Measurements from ENCODE around the gene TMEM219.

Gene TMEM219

DNA sequence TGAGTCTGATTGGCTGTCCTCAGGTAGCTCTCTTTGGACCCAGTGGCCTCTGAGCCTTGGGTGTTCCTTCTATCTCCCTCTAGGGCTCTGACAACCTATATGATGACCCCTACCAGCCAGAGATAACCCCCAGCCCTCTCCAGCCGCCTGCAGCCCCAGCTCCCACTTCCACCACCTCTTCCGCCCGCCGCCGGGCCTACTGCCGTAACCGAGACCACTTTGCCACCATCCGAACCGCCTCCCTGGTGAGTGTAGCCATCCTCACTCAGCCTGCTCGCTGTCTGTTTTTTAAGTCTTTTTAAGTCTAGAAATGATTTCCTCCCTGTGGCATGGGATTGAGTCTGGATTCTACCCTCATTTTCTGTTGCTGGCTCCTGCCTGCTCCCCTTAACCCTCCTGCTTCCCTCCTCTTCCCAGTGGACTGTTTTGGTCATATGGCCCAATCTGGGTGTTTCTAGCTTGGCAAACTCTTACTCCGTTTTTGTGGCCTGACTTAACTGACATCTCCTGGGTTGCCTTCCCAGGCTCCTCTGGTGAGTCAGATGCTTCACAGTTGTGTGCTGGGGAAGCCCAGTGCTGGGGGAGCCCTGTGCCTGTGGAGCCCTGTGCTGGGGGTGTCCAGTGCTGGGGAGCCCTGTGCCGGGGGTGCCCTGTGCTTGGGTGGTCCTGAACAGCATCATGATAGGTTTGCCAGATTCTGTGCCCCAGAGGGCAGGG, 21.7 kb downstream of the TMEM219 start:
- no peaks in the 10 kb centered on the region for H3K9me3 ChIP-seq (ENCODE audit: control insufficient read depth, insufficient read depth, low read length)
- no peaks in the 10 kb centered on the region for H3K4me1 ChIP-seq (ENCODE audit: insufficient read depth, low read length)
- H3K9ac ChIP-seq (ENCODE audit: low read depth, low read length) = no peak overlapping the region
- H3K36me3 ChIP-seq (ENCODE audit: insufficient read depth, low read length) = peaks cover 7% of the 10 kb centered on the region

DNA sequence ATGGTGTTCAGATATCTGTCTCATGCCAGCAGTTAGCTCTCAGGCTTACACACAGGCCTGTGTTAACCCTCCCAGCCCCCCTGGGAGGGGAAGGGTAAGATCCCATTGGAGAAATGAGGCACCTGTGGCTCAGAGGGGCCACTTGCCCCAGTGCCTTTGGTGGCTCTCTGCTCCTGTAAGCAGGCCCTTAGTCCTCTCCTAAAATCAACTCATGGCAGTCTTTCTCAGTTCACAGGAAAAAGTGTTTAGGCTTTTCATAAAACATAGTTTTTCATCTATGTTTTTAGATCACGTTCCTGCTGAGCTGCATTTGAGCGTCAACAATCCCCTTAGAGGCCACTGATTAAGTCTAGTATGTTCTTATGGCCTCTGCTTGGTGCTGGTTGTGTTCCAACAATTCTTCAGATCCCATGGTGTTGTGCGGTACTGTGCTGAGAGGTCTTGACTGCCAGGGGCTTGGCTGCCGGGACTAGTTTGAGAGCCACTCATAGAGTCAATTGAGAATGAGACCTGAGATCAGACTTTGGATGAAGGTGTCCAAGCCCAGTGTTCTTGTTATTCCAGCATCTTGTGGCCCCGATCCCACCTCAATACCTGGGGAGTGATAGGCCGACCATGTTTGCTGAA, 22.4 kb downstream of the TMEM219 start:
- no peaks in the 10 kb centered on the region for H3K9me3 ChIP-seq (ENCODE audit: control insufficient read depth, insufficient read depth, low read length)
- peaks cover 7% of the 10 kb centered on the region for H3K36me3 ChIP-seq (ENCODE audit: insufficient read depth, low read length)
- no peak overlapping the region for H3K9ac ChIP-seq (ENCODE audit: low read depth, low read length)
- H3K4me1 ChIP-seq (ENCODE audit: insufficient read depth, low read length) = no peaks in the 10 kb centered on the region

- peaks cover 7% of the 10 kb centered on the region; the same call in 1 of the 2 replicates for H3K36me3 ChIP-seq (ENCODE audit: insufficient read depth, low read length)
- H3K4me1 ChIP-seq (ENCODE audit: insufficient read depth, low read length) = no peaks in the 10 kb centered on the region
- no peak overlapping the region for H3K9ac ChIP-seq (ENCODE audit: low read depth, low read length)
- no peaks in the 10 kb centered on the region for H3K9me3 ChIP-seq (ENCODE audit: control insufficient read depth, insufficient read depth, low read length)
Measured at GRCh38 chr16:29984764-29985147, 22.9 kb downstream of the TMEM219 start.

DNA sequence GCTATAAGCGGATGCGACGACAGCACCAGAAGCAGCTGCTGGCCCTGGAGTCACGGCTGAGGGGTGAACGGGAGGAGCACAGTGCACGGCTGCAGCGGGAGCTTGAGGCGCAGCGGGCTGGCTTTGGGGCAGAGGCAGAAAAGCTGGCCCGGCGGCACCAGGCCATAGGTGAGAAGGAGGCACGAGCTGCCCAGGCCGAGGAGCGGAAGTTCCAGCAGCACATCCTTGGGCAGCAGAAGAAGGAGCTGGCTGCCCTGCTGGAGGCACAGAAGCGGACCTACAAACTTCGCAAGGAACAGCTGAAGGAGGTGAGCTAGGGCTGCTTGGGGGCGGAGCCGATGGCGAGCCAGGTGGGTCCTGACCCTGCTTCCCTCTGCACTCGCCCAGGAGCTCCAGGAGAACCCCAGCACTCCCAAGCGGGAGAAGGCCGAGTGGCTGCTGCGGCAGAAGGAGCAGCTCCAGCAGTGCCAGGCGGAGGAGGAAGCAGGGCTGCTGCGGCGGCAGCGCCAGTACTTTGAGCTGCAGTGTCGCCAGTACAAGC, 23.5 kb downstream of the TMEM219 start:
- no peaks in the 10 kb centered on the region for H3K4me1 ChIP-seq (ENCODE audit: insufficient read depth, low read length)
- H3K36me3 ChIP-seq (ENCODE audit: insufficient read depth, low read length) = peaks cover 7% of the 10 kb centered on the region; the same call in 1 of the 2 replicates
- no peak overlapping the region for H3K9ac ChIP-seq (ENCODE audit: low read depth, low read length)
- H3K9me3 ChIP-seq (ENCODE audit: control insufficient read depth, insufficient read depth, low read length) = no peaks in the 10 kb centered on the region

DNA sequence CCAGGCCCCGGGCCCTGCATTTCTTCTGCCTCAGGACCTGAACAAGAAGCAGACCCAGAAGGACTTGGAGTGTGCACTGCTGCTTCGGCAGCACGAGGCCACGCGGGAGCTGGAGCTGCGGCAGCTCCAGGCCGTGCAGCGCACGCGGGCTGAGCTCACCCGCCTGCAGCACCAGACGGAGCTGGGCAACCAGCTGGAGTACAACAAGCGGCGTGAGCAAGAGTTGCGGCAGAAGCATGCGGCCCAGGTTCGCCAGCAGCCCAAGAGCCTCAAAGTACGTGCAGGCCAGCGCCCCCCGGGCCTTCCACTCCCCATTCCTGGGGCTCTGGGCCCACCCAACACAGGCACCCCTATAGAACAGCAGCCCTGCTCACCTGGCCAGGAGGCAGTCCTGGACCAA, 24.4 kb downstream of the TMEM219 start:
- Histone ChIP-seq H3K36me3 (ENCODE audit: insufficient read depth, low read length) (peaks cover 7% of the 10 kb centered on the region; the same call in 1 of the 2 replicates), H3K9me3 (ENCODE audit: control insufficient read depth, insufficient read depth, low read length) (no peaks in the 10 kb centered on the region), H3K4me1 (ENCODE audit: insufficient read depth, low read length) (no peaks in the 10 kb centered on the region), H3K9ac (ENCODE audit: low read depth, low read length) (no peak overlapping the region)

DNA sequence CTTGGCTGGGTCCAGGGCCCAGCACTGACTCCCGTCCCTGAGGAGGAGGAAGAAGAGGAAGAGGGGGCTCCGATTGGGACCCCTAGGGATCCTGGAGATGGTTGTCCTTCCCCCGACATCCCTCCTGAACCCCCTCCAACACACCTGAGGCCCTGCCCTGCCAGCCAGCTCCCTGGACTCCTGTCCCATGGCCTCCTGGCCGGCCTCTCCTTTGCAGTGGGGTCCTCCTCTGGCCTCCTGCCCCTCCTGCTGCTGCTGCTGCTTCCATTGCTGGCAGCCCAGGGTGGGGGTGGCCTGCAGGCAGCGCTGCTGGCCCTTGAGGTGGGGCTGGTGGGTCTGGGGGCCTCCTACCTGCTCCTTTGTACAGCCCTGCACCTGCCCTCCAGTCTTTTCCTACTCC, 25.1 kb downstream of the TMEM219 start:
- no peaks in the 10 kb centered on the region for H3K4me1 ChIP-seq (ENCODE audit: insufficient read depth, low read length)
- H3K9ac ChIP-seq (ENCODE audit: low read depth, low read length) = no peak overlapping the region
- H3K9me3 ChIP-seq (ENCODE audit: control insufficient read depth, insufficient read depth, low read length) = no peaks in the 10 kb centered on the region
- no peaks in the 10 kb centered on the region; the same call in 1 of the 2 replicates for H3K36me3 ChIP-seq (ENCODE audit: insufficient read depth, low read length)

GRCh38 chr16:29987371-29988085, 25.6 kb downstream of the TMEM219 start:
- Histone ChIP-seq H3K36me3 (ENCODE audit: insufficient read depth, low read length) (no peaks in the 10 kb centered on the region; the same call in 1 of the 2 replicates), H3K9ac (ENCODE audit: low read depth, low read length) (no peak overlapping the region), H3K9me3 (ENCODE audit: control insufficient read depth, insufficient read depth, low read length) (no peaks in the 10 kb centered on the region), H3K4me1 (ENCODE audit: insufficient read depth, low read length) (no peaks in the 10 kb centered on the region)

GRCh38 chr16:29988346-29989075, 26.6 kb downstream of the TMEM219 start:
- H3K36me3 ChIP-seq (ENCODE audit: insufficient read depth, low read length) = peaks cover 4% of the 10 kb centered on the region; the same call in 1 of the 2 replicates

GRCh38 chr16:29989111-29989858, 27.4 kb downstream of the TMEM219 start:
- no peaks in the 10 kb centered on the region for H3K9me3 ChIP-seq (ENCODE audit: control insufficient read depth, insufficient read depth, low read length)
- H3K9ac ChIP-seq (ENCODE audit: low read depth, low read length) = no peak overlapping the region
- H3K36me3 ChIP-seq (ENCODE audit: insufficient read depth, low read length) = peaks cover 4% of the 10 kb centered on the region; the same call in 1 of the 2 replicates
- no peaks in the 10 kb centered on the region for H3K4me1 ChIP-seq (ENCODE audit: insufficient read depth, low read length)

More at GRCh38 chr16:29988346-29989075, 26.6 kb downstream of the TMEM219 start:
- Histone ChIP-seq H3K9ac (ENCODE audit: low read depth, low read length) (no peak overlapping the region), H3K4me1 (ENCODE audit: insufficient read depth, low read length) (no peaks in the 10 kb centered on the region), H3K9me3 (ENCODE audit: control insufficient read depth, insufficient read depth, low read length) (no peaks in the 10 kb centered on the region)

GRCh38 chr16:29990034-29990433, 28.2 kb downstream of the TMEM219 start:
- peaks cover 4% of the 10 kb centered on the region; the same call in 1 of the 2 replicates for H3K36me3 ChIP-seq (ENCODE audit: insufficient read depth, low read length)

GRCh38 chr16:29990883-29991570, 29.1 kb downstream of the TMEM219 start:
- H3K36me3 ChIP-seq (ENCODE audit: insufficient read depth, low read length) = peaks cover 4% of the 10 kb centered on the region; the same call in 1 of the 2 replicates
- no peak overlapping the region for H3K9ac ChIP-seq (ENCODE audit: low read depth, low read length)
- no peaks in the 10 kb centered on the region for H3K9me3 ChIP-seq (ENCODE audit: control insufficient read depth, insufficient read depth, low read length)
- no peaks in the 10 kb centered on the region; the same call in 1 of the 2 replicates for H3K4me1 ChIP-seq (ENCODE audit: insufficient read depth, low read length)

More at GRCh38 chr16:29990034-29990433, 28.2 kb downstream of the TMEM219 start:
- Histone ChIP-seq H3K9me3 (ENCODE audit: control insufficient read depth, insufficient read depth, low read length) (no peaks in the 10 kb centered on the region), H3K4me1 (ENCODE audit: insufficient read depth, low read length) (no peaks in the 10 kb centered on the region; the same call in 1 of the 2 replicates), H3K9ac (ENCODE audit: low read depth, low read length) (no peak overlapping the region)

DNA sequence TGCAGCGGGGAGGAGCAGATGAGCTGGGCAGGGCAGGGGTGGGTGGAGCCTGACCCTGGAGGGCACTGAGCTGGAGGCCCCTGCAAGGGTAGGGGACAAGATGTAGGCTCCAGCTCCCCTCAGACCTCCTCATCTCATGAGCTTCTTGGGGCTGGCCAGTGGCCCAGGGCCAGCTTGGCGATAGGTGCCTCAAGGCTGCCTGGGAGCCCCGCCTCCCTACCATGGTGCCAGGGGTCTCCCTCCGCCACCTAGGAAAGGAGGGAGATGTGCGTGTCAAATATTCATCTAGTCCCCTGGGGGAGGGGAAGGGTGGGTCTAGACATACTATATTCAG, 29.7 kb downstream of the TMEM219 start:
- Histone ChIP-seq H3K9ac (ENCODE audit: low read depth, low read length) (no peak overlapping the region), H3K36me3 (ENCODE audit: insufficient read depth, low read length) (peaks cover 4% of the 10 kb centered on the region; the same call in 1 of the 2 replicates), H3K4me1 (ENCODE audit: insufficient read depth, low read length) (no peaks in the 10 kb centered on the region; the same call in 1 of the 2 replicates), H3K9me3 (ENCODE audit: control insufficient read depth, insufficient read depth, low read length) (no peaks in the 10 kb centered on the region)

All from ES-I3 (cell line).